Right lobe of liver (tissue), 6 donors: ENCODE data around the gene CRYBA1. TPM values are rescaled to one million over a fixed set of nuclear protein-coding genes. Genes with fewer than 3 reads are reported as not detected.

ENCODE experiments used
- ATAC-seq, 4 donors: fragments of 200-7000 bp; cut with Tn5 transposase; one replicate each; pipeline ENCODE4 v1.9.1; 2020; ENCODE audit warnings: mild to moderate bottlenecking in 4 of 4, moderate library complexity in 4 of 4
- DNase-seq, 3 donors: peaks; one replicate each; pipeline ENCODE4 v3.0.0-alpha.2; 2020
- H3K27ac ChIP-seq, 3 donors: fragments of 200-600 bp; one replicate each; pipeline ENCODE4 v1.8.0; 2022
- H3K27me3 ChIP-seq, 2 donors: fragments of 200-600 bp; one replicate each; pipeline ENCODE4 v1.8.0; 2022
- H3K36me3 ChIP-seq, 4 donors: fragments of 200-600 bp; sonication (generic) in 1 of 4; one replicate each; pipeline versions ENCODE4 v1.5.1 to v1.8.0; 2017 to 2022; ENCODE audit warnings: control low read depth in 1 of 4
- H3K4me1 ChIP-seq, 4 donors: fragments of 200-600 bp; sonication (generic) in 1 of 4; one replicate each; pipeline versions ENCODE4 v1.5.1 to v1.8.0; 2017 to 2022; ENCODE audit warnings: control low read depth in 1 of 4
- H3K4me3 ChIP-seq, 3 donors: fragments of 200-600 bp; one replicate each; pipeline ENCODE4 v1.8.0; 2022
- H3K9me3 ChIP-seq, 4 donors: fragments of 200-600 bp; sonication (generic) in 1 of 4; one replicate each; pipeline versions ENCODE4 v1.5.1 to v1.8.0; 2017 to 2022; ENCODE audit warnings: control low read depth in 1 of 4
- CTCF ChIP-seq, 4 donors: fragments of 200-600 bp in 3 of 4; fragments of 450-650 bp in 1 of 4; IDR thresholded peaks; one replicate each; pipeline versions ENCODE4 v1.5.1 to v1.8.0; 2016 to 2022; ENCODE audit warnings: antibody characterized with exemption in 4 of 4, mild to moderate bottlenecking in 2 of 4
- POLR2A ChIP-seq: fragments of 450-650 bp; IDR thresholded peaks from one replicate; pipeline ENCODE4 v1.6.1; 2017; ENCODE audit warnings: antibody characterized with exemption, mild to moderate bottlenecking
- WGBS: methylation state at CpG from one replicate; pipeline ENCODE4 v1.1.6; 2018; ENCODE audit warnings: low coverage, low lambda C conversion rate; ENCODE audit not compliant: insufficient coverage; ENCODE audit errors: missing lambda C conversion rate; 5-methylcytosine and 5-hydroxymethylcytosine counted together
- intact Hi-C, 2 donors: fragments of 100-400 bp; cut with DNase I; formaldehyde crosslinking; loops; one replicate each; pipeline versions ENCODE4 v1.11.2 to v1.14.1; 2022
- total RNA-seq, 6 experiments: library from RNA; depleted of rRNA in 2 of 6; stranded (reverse); fragments of >200 nt in 2 of 6; fragmentation: NEBNext Ultra II Directional in 3 of 6; extraction: Animal tissue kit (Norgen Biotek cat#: 25700) in 3 of 6; gene quantifications; one replicate each; pipeline versions ENCODE4 v1.1.0 to v1.2.4, GENCODE V29; 2016 to 2023
- donor health status: DM: no; HTN: yes; CAD: no.
- donor health status: DM: no; HTN: no; CAD: no.
- donor health status: DM: no; HTN: no; CAD: no.
- donor health status: DM: no; HTN: yes; CAD: no.
- donor health status: DM: no; HTN: yes; CAD: no.

The CRYBA1 gene
- total RNA-seq, 6 experiments from 2014 or later = not detected

DNA sequence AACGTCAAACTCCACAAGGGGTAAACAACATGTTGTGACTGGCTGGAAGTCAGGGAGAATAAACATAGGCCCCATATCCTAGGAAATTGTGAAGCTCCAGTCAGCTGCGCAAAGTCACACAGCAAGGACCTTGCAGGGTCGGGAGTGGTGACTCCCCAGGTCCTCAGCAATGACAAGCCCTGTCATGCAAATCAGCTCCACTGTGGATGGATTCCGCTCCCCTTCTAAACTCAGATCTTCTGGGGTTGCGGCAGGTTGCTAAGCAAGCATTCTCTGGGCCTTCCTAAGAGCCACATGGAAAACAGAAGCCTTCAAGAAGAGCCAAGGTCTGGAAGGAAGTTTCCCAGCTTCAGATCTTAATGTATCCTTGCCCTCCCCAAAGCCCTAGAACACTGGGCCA is 37.6 kb upstream of the CRYBA1 start:
- ATAC-seq = no peak
- intact Hi-C loops = no loop called here

DNA sequence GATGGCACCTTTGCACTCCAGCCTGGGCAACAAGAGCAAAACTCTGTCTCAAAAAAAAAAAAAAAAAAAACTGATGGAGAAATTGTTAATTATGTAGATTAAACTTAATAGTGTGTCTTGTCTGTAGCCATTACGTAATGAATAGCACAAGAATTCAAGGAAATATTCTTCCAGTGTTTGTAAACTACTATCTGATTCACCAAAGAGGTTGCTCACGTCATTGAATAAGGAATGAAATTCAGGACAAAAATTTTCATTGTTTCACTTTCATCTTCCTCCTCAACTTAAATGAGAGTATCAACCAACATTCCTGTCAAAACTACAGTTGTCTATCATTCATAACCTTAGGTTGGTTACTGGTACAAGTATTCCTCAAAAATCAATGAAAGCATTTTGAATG is 35.8 kb upstream of the CRYBA1 start:
- no peaks in the 10 kb centered on the region for H3K36me3 ChIP-seq
- DNase-seq (no peak), ATAC-seq (no peak)
- intact Hi-C loops = loop anchor here in 1 of 2 donors (10.0 kb wide), 1 partner anchor 66 kb away; no protein-coding TSS in a partner anchor
- no peaks in the 10 kb centered on the region for H3K4me1 ChIP-seq
- no peak overlapping the region for H3K27ac ChIP-seq
- H3K27me3 ChIP-seq = no peaks in the 10 kb centered on the region
- WGBS = 60% methylated on average over 2 of the region's 2 CpGs
- TF ChIP-seq CTCF (IDR thresholded peaks at IDR 0.05) = no peak
- no peak for TF ChIP-seq POLR2A
- no peak overlapping the region for H3K4me3 ChIP-seq
- H3K9me3 ChIP-seq = no peaks in the 10 kb centered on the region

More for the DNA sequence above, 37.6 kb upstream of the CRYBA1 start:
- Histone ChIP-seq H3K9me3 (no peaks in the 10 kb centered on the region), H3K4me3 (no peak overlapping the region), H3K27me3 (no peaks in the 10 kb centered on the region), H3K36me3 (no peaks in the 10 kb centered on the region), H3K4me1 (no peaks in the 10 kb centered on the region), H3K27ac (no peak overlapping the region)
- no peak for DNase-seq
- TF ChIP-seq POLR2A = no peak
- no peak for TF ChIP-seq CTCF (IDR thresholded peaks at IDR 0.05)
- WGBS = 88% methylated on average over 5 of the region's 5 CpGs

GRCh38 chr17:29212094-29212631 is 34.5 kb upstream of the CRYBA1 start:
- TF ChIP-seq CTCF (IDR thresholded peaks at IDR 0.05) (no peak), POLR2A (no peak)
- DNase-seq (no peak), ATAC-seq (no peak)
- Histone ChIP-seq H3K36me3 (no peaks in the 10 kb centered on the region), H3K27me3 (no peaks in the 10 kb centered on the region), H3K27ac (no peak overlapping the region), H3K4me3 (no peak overlapping the region), H3K9me3 (no peaks in the 10 kb centered on the region), H3K4me1 (no peaks in the 10 kb centered on the region)
- intact Hi-C loops = loop anchor here in 1 of 2 donors (10.0 kb wide), 1 partner anchor 67 kb away; no protein-coding TSS in a partner anchor
- WGBS = 100% methylated on average over 1 of the region's 1 CpG

GRCh38 chr17:29212681-29213121 is 34.0 kb upstream of the CRYBA1 start:
- TF ChIP-seq POLR2A = no peak
- no peak for TF ChIP-seq CTCF (IDR thresholded peaks at IDR 0.05)
- Histone ChIP-seq H3K27ac (no peak overlapping the region), H3K4me1 (no peaks in the 10 kb centered on the region), H3K27me3 (no peaks in the 10 kb centered on the region), H3K4me3 (no peak overlapping the region), H3K9me3 (no peaks in the 10 kb centered on the region), H3K36me3 (no peaks in the 10 kb centered on the region)
- DNase-seq (no peak), ATAC-seq (no peak)
- intact Hi-C loops = loop anchor here in 1 of 2 donors (10.0 kb wide), 1 partner anchor 68 kb away; no protein-coding TSS in a partner anchor
- 63% methylated on average over 5 of the region's 5 CpGs for WGBS
